ENCODE measurements around the gene SLC38A1. TPM values are rescaled to one million over a fixed set of nuclear protein-coding genes. Genes with fewer than 3 reads are reported as not detected.
"Not testable (repeated sequence)": the region's sequence is repeated elsewhere in the genome, so short reads cannot be mapped to it uniquely, and the experiment has no call there.

SLC38A1 gene
- total RNA-seq, 2 experiments from 2014 or later = 114 to 163 TPM

DNA sequence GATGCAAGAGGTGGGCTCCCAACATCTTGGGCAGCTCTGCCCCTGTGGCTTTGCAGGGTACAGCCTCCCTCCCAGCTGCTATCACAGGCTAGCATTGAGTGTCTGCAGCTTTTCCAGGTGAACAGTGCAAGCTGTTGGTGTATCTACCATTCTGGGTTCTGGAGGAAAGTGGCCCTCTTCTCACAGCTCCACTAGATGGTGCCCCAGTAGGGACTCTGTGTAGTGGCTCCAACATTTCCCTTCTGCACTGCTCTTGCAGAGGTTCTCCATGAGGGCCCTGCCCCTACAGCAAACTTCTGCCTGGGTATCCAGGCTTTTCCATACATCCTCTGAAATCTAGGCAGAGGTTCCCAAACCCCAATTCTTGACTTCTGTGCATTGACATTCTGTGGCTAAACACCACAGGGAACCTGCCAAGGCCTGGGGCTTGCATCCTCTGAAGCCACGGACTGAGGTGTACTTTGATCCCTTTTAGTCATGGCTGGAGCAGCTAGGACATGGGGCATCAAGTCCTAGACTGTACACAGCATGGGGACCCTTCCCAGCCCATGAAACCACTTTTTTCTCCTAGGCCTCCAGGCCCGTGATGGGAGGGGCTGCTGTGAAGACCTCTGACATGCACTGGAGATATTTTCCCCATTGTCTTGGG lies 24.0 kb upstream of the SLC38A1 start:
- no peak overlapping the region for H3K4me2 ChIP-seq (ENCODE audit: low read length)
- no peak overlapping the region for H3K4me3 ChIP-seq (ENCODE audit: low read depth, low read length, poor library complexity, severe bottlenecking)
- H4K20me1 ChIP-seq (ENCODE audit: insufficient read depth, low read length) = no peaks in the 10 kb centered on the region
- H3K4me1 ChIP-seq (ENCODE audit: insufficient read depth, low read length, poor library complexity, severe bottlenecking) = no peaks in the 10 kb centered on the region
- POLR2A ChIA-PET = no interaction called here
- DNase-seq (ENCODE audit: low spot score) = no peak
- BruUV-seq (replicated peaks) = no TSS peak
- no peak overlapping the region for H2AFZ ChIP-seq (ENCODE audit: low read length)
- H3K9me3 ChIP-seq (ENCODE audit: low read length) = peaks cover 10% of the 10 kb centered on the region; the same call in 1 of the 2 replicates
- no peaks in the 10 kb centered on the region for H3K79me2 ChIP-seq (ENCODE audit: insufficient read depth, low read depth, low read length)
- CTCF ChIA-PET (ENCODE audit: unreplicated experiment) = no interaction called here
- intact Hi-C loops (cut with micrococcal nuclease; ENCODE audit: unreplicated experiment) = no loop called here
- no peak overlapping the region for H3K27ac ChIP-seq (ENCODE audit: low read depth, low read length, poor library complexity, severe bottlenecking)
- no peaks in the 10 kb centered on the region for H3K36me3 ChIP-seq (ENCODE audit: insufficient read depth, low read length)
- TF ChIP-seq, protein P1, sequence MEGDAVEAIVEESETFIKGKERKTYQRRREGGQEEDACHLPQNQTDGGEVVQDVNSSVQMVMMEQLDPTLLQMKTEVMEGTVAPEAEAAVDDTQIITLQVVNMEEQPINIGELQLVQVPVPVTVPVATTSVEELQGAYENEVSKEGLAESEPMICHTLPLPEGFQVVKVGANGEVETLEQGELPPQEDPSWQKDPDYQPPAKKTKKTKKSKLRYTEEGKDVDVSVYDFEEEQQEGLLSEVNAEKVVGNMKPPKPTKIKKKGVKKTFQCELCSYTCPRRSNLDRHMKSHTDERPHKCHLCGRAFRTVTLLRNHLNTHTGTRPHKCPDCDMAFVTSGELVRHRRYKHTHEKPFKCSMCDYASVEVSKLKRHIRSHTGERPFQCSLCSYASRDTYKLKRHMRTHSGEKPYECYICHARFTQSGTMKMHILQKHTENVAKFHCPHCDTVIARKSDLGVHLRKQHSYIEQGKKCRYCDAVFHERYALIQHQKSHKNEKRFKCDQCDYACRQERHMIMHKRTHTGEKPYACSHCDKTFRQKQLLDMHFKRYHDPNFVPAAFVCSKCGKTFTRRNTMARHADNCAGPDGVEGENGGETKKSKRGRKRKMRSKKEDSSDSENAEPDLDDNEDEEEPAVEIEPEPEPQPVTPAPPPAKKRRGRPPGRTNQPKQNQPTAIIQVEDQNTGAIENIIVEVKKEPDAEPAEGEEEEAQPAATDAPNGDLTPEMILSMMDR (conservative IDR thresholded peaks at IDR 0.05; ENCODE audit: low read length) = 0 out of 2 replicates have a peak, but pooled peaks have one; percentile 13
- no peak for TF ChIP-seq EZH2phosphoT487 (IDR thresholded peaks at IDR 0.05; ENCODE audit: borderline replicate concordance, low read depth, low read length)
- no peaks in the 10 kb centered on the region for H3K9me2 ChIP-seq (ENCODE audit: insufficient read depth, low read length)

DNA sequence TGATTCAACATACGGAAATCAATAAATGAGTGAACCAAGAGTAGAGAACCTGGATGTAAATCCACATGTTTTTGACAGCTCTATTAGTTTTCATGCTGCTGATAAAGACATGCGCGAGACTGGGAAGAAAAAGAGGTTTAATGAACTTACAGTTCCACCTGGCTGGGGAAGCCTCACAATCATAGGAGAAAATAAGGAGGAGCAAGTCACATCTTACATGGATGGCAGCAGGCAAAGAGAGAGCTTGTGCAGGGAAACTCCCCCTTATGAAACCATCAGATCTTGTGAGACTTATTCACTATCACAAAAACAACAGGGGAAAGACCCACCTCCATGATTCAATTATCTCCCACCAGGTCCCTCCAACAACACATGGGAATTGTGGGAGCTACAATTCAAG lies 23.1 kb upstream of the SLC38A1 start:
- H3K79me2 ChIP-seq (ENCODE audit: insufficient read depth, low read depth, low read length); DNase-seq (ENCODE audit: low spot score); H3K36me3 ChIP-seq (ENCODE audit: insufficient read depth, low read length); H3K4me3 ChIP-seq (ENCODE audit: low read depth, low read length, poor library complexity, severe bottlenecking); CTCF ChIA-PET (ENCODE audit: unreplicated experiment); H3K9me2 ChIP-seq (ENCODE audit: insufficient read depth, low read length); H3K27ac ChIP-seq (ENCODE audit: low read depth, low read length, poor library complexity, severe bottlenecking); H3K4me2 ChIP-seq (ENCODE audit: low read length); BruUV-seq (replicated peaks); POLR2A ChIA-PET; H2AFZ ChIP-seq (ENCODE audit: low read length); H4K20me1 ChIP-seq (ENCODE audit: insufficient read depth, low read length); H3K4me1 ChIP-seq (ENCODE audit: insufficient read depth, low read length, poor library complexity, severe bottlenecking); intact Hi-C loops (cut with micrococcal nuclease; ENCODE audit: unreplicated experiment): not testable (repeated sequence)
- H3K9me3 ChIP-seq (ENCODE audit: low read length) = peaks cover 10% of the 10 kb centered on the region; the same call in 1 of the 2 replicates

DNA sequence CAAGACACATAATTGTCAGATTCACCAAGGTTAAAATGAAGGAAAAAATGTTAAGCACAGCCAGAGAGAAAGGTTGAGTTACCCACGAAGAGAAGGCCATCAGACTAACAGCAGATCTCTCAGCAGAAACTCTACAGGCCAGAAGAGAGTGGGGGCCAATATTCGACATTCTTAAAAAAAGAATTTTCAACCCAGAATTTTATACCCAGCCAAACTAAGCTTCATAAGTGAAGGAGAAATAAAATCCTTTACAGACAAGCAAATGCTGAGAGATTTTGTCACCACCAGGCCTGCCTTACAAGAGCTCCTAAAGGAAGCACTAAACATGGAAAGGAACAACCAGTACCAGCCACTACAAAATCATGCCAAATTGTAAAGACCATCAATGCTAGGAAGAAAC lies 16.3 kb upstream of the SLC38A1 start:
- DNase-seq (ENCODE audit: low spot score); BruUV-seq (replicated peaks); H3K4me3 ChIP-seq (ENCODE audit: low read depth, low read length, poor library complexity, severe bottlenecking); H3K79me2 ChIP-seq (ENCODE audit: insufficient read depth, low read depth, low read length); H3K36me3 ChIP-seq (ENCODE audit: insufficient read depth, low read length); CTCF ChIA-PET (ENCODE audit: unreplicated experiment); H3K4me1 ChIP-seq (ENCODE audit: insufficient read depth, low read length, poor library complexity, severe bottlenecking); H3K4me2 ChIP-seq (ENCODE audit: low read length); H2AFZ ChIP-seq (ENCODE audit: low read length); H3K9me2 ChIP-seq (ENCODE audit: insufficient read depth, low read length); intact Hi-C loops (cut with micrococcal nuclease; ENCODE audit: unreplicated experiment); H3K27ac ChIP-seq (ENCODE audit: low read depth, low read length, poor library complexity, severe bottlenecking); POLR2A ChIA-PET; H4K20me1 ChIP-seq (ENCODE audit: insufficient read depth, low read length): not testable (repeated sequence)
- peaks cover 17% of the 10 kb centered on the region for H3K9me3 ChIP-seq (ENCODE audit: low read length)

DNA sequence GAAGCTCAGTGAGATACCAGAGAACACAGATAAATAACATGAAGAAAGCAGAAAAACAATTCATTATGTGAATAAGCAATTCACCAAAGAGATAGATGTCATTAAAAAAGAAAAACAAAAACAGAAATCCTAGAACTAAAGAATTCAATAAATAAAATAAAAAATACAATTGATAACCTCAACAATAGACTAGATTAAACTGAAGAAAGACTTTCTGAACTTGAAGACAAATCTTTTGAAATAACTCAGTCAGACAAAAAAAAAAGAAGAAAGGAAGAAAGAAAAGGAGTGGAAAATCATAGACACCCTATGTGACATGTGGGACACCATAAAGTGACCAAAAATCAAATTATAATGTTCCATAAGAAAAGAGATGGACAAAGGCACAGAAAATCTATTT lies 14.0 kb upstream of the SLC38A1 start:
- H3K4me1 ChIP-seq (ENCODE audit: insufficient read depth, low read length, poor library complexity, severe bottlenecking) = no peaks in the 10 kb centered on the region
- ChIA-PET POLR2A (interaction anchor here (1.7 kb wide), 1 partner anchor 13 kb away, joined by 6 read pairs; no protein-coding TSS in a partner anchor), CTCF (ENCODE audit: unreplicated experiment) (no interaction called here)
- no peak overlapping the region for H3K27ac ChIP-seq (ENCODE audit: low read depth, low read length, poor library complexity, severe bottlenecking)
- BruUV-seq (replicated peaks) = no TSS peak
- H3K79me2 ChIP-seq (ENCODE audit: insufficient read depth, low read depth, low read length) = no peaks in the 10 kb centered on the region
- TF ChIP-seq, protein P1 (conservative IDR thresholded peaks at IDR 0.05; ENCODE audit: low read length) = no peak
- TF ChIP-seq EZH2phosphoT487 (IDR thresholded peaks at IDR 0.05; ENCODE audit: borderline replicate concordance, low read depth, low read length) = no peak
- no peaks in the 10 kb centered on the region for H3K9me2 ChIP-seq (ENCODE audit: insufficient read depth, low read length)
- no peak overlapping the region for H3K4me3 ChIP-seq (ENCODE audit: low read depth, low read length, poor library complexity, severe bottlenecking)
- no peak overlapping the region for H3K4me2 ChIP-seq (ENCODE audit: low read length)
- peaks cover 17% of the 10 kb centered on the region for H3K9me3 ChIP-seq (ENCODE audit: low read length)
- DNase-seq (ENCODE audit: low spot score) = no peak
- no peaks in the 10 kb centered on the region; the same call in 1 of the 2 replicates for H3K36me3 ChIP-seq (ENCODE audit: insufficient read depth, low read length)
- intact Hi-C loops (cut with micrococcal nuclease; ENCODE audit: unreplicated experiment) = no loop called here
- no peak overlapping the region for H2AFZ ChIP-seq (ENCODE audit: low read length)
- H4K20me1 ChIP-seq (ENCODE audit: insufficient read depth, low read length) = no peaks in the 10 kb centered on the region

All from OCI-LY7 (cell line).